ENCODE data around the gene MED4. TPM values are rescaled to one million over a fixed set of nuclear protein-coding genes. Genes with fewer than 3 reads are reported as not detected.

The MED4 gene
- polyA plus RNA-seq, 1 of the 3 experiments (the other 2 are of a cell fraction) = 42.2 TPM

- Histone ChIP-seq H3K9ac (no peak overlapping the region), H3K79me2 (ENCODE audit: insufficient read depth) (no peaks in the 10 kb centered on the region), H3K4me3 (ENCODE audit: low read depth in 2 of 2, low read length in 1 of 2) (no peak overlapping the region), H3K27me3 (ENCODE audit: insufficient read depth) (no peaks in the 10 kb centered on the region), H3F3A (replicated peaks; ENCODE audit: insufficient read depth) (peaks cover 2% of the 10 kb centered on the region), H3K4me1 (ENCODE audit: control insufficient read depth in 1 of 2, insufficient read depth in 2 of 2, low read depth in 1 of 2, low read length in 1 of 2) (no peaks in the 10 kb centered on the region), H3K9me3 (no peaks in the 10 kb centered on the region), H3K4me2 (no peak overlapping the region), H3K36me3 (replicated peaks in 1 of 2; ENCODE audit: control insufficient read depth in 1 of 2, insufficient read depth in 2 of 2, low read length in 1 of 2) (no peaks in the 10 kb centered on the region), H4K20me1 (ENCODE audit: insufficient read depth) (no peaks in the 10 kb centered on the region), H3K9me2 (no peaks in the 10 kb centered on the region), H3K27ac (ENCODE audit: low read depth in 2 of 2, low read length in 1 of 2) (no peak overlapping the region), H2AFZ (ENCODE audit: low read depth) (no peak overlapping the region)
- 38% methylated on average over 3 of the region's 3 CpGs for WGBS (ENCODE audit: low lambda C conversion rate)
- TF ChIP-seq TEAD4 (IDR thresholded peaks at IDR 0.05; ENCODE audit: borderline replicate concordance, insufficient read depth) (no peak), POLR2AphosphoS5 (IDR thresholded peaks at IDR 0.05; ENCODE audit: low read depth, low read length) (no peak), EP300 (IDR thresholded peaks at IDR 0.05; ENCODE audit: borderline replicate concordance in 1 of 2, low read depth in 1 of 2, low read length in 1 of 2) (no peak), SIN3A (IDR thresholded peaks at IDR 0.05; ENCODE audit: borderline replicate concordance, low read depth, low read length) (no peak), NRF1 (IDR thresholded peaks at IDR 0.05; ENCODE audit: low read depth, low read length) (no peak), MXI1 (IDR thresholded peaks at IDR 0.05; ENCODE audit: low read depth, low read length) (no peak), FOXJ3 (CRISPR knock-in tag; IDR thresholded peaks at IDR 0.05) (no peak), FOSL2 (IDR thresholded peaks at IDR 0.05; ENCODE audit: borderline replicate concordance, low read depth) (no peak), ZBTB33 (IDR thresholded peaks at IDR 0.05; ENCODE audit: borderline replicate concordance, low read depth) (no peak), RXRA (IDR thresholded peaks at IDR 0.05; ENCODE audit: borderline replicate concordance, low read depth) (no peak), USF1 (IDR thresholded peaks at IDR 0.05; ENCODE audit: borderline replicate concordance, low read depth) (no peak), EZH2phosphoT487 (IDR thresholded peaks at IDR 0.05; ENCODE audit: borderline replicate concordance, low read depth) (no peak), TCF12 (IDR thresholded peaks at IDR 0.05) (no peak), NFIC (IDR thresholded peaks at IDR 0.05; ENCODE audit: borderline replicate concordance) (no peak), JUND (IDR thresholded peaks at IDR 0.05) (no peak), TAF1 (IDR thresholded peaks at IDR 0.05; ENCODE audit: borderline replicate concordance, low read depth, low read length) (no peak), GABPA (IDR thresholded peaks at IDR 0.05; ENCODE audit: low read depth) (no peak), FOXM1 (IDR thresholded peaks at IDR 0.05; ENCODE audit: low read depth) (no peak)
- ChIA-PET POLR2A (no interaction called here), CTCF (interaction anchor here (1.0 to 1.2 kb wide), 2 partner anchors 10 to 73 kb away, joined by 3 to 6 read pairs; no protein-coding TSS in a partner anchor)
- DNase-seq = no peak
These were observed 21.9 kb upstream of the MED4 start for GRCh38 chr13:48116808-48117207.

GRCh38 chr13:48113756-48114130 is 18.8 kb upstream of the MED4 start:
- no peak overlapping the region for H2AFZ ChIP-seq (ENCODE audit: low read depth)
- H3K4me1 ChIP-seq (ENCODE audit: control insufficient read depth in 1 of 2, insufficient read depth in 2 of 2, low read depth in 1 of 2, low read length in 1 of 2) = no peaks in the 10 kb centered on the region
- H3K4me2 ChIP-seq = no peak overlapping the region
- peaks cover 18% of the 10 kb centered on the region for H3F3A ChIP-seq (replicated peaks; ENCODE audit: insufficient read depth)
- no peaks in the 10 kb centered on the region for H3K9me3 ChIP-seq
- no peaks in the 10 kb centered on the region for H4K20me1 ChIP-seq (ENCODE audit: insufficient read depth)
- H3K4me3 ChIP-seq (ENCODE audit: low read depth in 2 of 2, low read length in 1 of 2) = no peak overlapping the region
- H3K27me3 ChIP-seq (ENCODE audit: insufficient read depth) = no peaks in the 10 kb centered on the region
- no peaks in the 10 kb centered on the region for H3K79me2 ChIP-seq (ENCODE audit: insufficient read depth)
- POLR2A ChIA-PET = no interaction called here
- no peak for TF ChIP-seq TCF12 (IDR thresholded peaks at IDR 0.05)
- TF ChIP-seq ZBTB33 (IDR thresholded peaks at IDR 0.05; ENCODE audit: borderline replicate concordance, low read depth) = no peak
- no peak for TF ChIP-seq EP300 (IDR thresholded peaks at IDR 0.05; ENCODE audit: borderline replicate concordance in 1 of 2, low read depth in 1 of 2, low read length in 1 of 2)
- H3K27ac ChIP-seq (ENCODE audit: low read depth in 2 of 2, low read length in 1 of 2) = no peak overlapping the region
- DNase-seq = no peak
- no peaks in the 10 kb centered on the region for H3K36me3 ChIP-seq (replicated peaks in 1 of 2; ENCODE audit: control insufficient read depth in 1 of 2, insufficient read depth in 2 of 2, low read length in 1 of 2)
- CTCF ChIA-PET = no interaction called here
- no peak overlapping the region for H3K9ac ChIP-seq
- H3K9me2 ChIP-seq = no peaks in the 10 kb centered on the region
- 100% methylated on average over 1 of the region's 1 CpG for WGBS (ENCODE audit: low lambda C conversion rate)

Measured in SK-N-SH (cell line).